SK-N-MC (cell line): ENCODE measurements around the gene IZUMO4.

ENCODE experiments used
- EZH2 ChIP-seq: fragments of 200-600 bp; sonication (generic); IDR thresholded peaks from one replicate; pipeline ENCODE4 v1.6.1; 2017; ENCODE audit warnings: antibody characterized with exemption
- FOXP2 ChIP-seq: optimal IDR thresholded peaks from 2 replicates; pipeline ENCODE3; 2011; ENCODE audit warnings: mild to moderate bottlenecking, moderate library complexity; ENCODE audit not compliant: insufficient read depth; ENCODE audit errors: extremely low read length, control extremely low read depth
- POLR2AphosphoS5 ChIP-seq: IDR thresholded peaks from 2 replicates; pipeline ENCODE4 v1.6.1; 2012; ENCODE audit warnings: mild to moderate bottlenecking, low read depth, low read length, borderline replicate concordance

GRCh38 chr19:2070436-2070827, 26.3 kb upstream of the IZUMO4 start:
- no peak for TF ChIP-seq FOXP2
- TF ChIP-seq EZH2 = no peak
- no peak for TF ChIP-seq POLR2AphosphoS5
